GM19397 (cell line): Measurements from ENCODE around the gene CCDC180.
"Not testable (repeated sequence)": the region's sequence is repeated elsewhere in the genome, so short reads cannot be mapped to it uniquely, and the experiment has no call there.

Experiments
- ATAC-seq: cut with Tn5 transposase; IDR thresholded peaks from one replicate; pipeline ENCODE4 v1.9.1; 2021; ENCODE audit warnings: mild to moderate bottlenecking, moderate library complexity; ENCODE audit not compliant: unreplicated experiment

The CCDC180 gene

DNA sequence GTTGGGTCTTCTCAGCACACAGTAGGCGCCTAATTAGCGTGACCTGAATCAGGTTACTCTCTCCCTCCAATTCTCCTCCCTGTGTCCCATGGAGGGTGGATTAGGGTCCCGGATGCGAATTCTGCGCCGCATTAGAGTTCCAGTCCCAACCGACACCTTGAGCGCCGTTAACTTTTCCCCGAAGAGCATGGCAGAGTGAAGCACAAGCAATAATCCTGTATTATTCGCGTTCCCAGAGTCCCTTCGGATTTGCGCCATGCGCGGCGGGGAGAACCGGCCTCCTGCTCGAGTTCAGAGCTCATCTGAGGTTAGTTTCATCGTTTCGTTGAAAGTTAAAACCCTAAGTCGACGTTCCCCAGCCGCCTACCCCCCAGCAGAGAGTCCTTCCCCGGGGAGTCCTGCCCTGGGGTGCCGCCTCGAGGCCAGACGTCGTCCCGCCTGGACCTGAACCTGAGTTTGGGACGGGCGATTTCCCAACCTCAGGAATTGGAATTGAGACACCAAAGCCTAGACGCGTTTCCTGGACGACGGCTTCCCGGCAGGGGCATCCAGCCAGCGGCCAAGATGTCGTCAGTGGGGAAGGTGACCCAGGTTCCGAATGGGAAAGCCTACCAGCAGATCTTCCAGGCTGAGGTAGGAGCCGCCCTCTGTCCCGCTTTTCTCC lies at the start of gene CCDC180:
TSS of gene CCDC180 (plus strand) at position 160 of the 664 bp plus-strand sequence. CDS start at position 565, 405 bp downstream.
- ATAC-seq: no peak

DNA sequence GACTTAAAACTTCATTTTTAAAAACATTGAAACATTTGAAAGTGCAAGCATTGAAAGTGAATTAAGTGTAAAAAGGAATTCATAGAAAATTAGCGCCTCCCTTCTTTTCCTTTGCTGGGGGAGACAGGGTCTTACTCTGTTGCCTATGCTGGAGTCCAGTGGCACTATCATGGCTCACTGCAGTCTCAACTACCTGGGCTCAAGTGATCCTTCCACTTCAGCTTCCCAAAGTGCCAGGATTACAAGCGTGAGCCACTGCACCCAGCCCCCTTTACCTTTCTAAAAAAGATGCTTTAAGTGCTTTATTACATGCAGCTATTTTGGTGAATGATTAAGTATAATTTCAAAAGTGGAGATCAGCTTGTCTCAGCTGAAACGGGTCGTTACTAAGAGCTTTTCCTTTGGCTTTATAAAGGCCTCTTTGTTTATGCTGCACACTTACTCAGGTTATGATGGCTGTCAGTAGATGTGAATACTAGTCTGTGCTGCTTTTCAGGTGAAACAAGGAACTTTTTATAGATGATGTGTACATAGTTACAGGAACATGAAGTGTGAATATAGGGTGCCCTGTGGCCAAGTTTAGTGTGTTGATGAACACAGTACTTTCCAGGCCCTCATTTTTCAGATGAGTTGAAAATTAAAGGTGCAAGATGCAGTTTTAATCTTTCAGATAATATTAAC lies 47.5 kb upstream of the CCDC180 start:
- not testable (repeated sequence) for ATAC-seq

GRCh38 chr9:97271292-97271691 lies 36.2 kb upstream of the CCDC180 start:
- no peak for ATAC-seq

DNA sequence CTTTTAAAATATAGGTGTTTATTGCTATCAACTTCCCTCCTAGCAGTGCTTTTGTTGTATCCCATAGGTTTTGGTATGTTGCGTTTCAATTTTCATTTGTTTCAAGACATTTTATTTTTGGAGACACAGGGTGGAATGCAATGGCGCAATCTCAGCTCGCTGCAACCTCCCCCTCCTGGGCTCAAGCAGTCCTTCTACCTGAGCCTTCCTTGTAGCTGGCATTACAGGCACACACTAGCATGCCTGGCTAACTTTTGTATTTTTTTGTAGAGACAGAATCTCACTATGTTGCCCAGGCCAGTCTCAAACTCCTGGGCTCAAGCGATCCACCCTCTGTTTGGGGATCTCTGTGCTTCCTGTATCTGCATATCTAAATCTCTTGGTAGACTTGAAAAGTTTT lies 35.4 kb upstream of the CCDC180 start:
- ATAC-seq: no peak

- ATAC-seq: no peak
These were observed 31.1 kb upstream of the CCDC180 start for GRCh38 chr9:97276310-97276852.

DNA sequence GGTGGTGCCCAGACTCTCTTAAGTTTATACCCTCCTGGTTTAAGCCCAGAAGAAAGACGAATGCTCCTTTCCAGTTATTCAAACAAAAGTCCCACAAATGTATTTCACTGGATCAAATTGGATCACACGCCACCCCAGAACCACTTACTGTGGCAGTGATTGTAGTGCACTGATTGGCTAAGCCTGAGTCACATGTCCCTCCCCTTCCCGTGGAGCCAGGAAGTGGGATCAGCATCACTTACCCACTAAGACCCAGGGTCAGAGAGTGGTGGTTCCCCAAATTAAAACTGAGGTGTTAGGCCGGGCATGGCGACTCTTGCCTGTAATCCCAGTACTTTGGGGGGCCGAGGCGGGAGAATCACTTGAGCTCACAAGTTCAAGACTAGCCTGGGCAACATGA lies 29.5 kb upstream of the CCDC180 start:
- ATAC-seq: no peak

DNA sequence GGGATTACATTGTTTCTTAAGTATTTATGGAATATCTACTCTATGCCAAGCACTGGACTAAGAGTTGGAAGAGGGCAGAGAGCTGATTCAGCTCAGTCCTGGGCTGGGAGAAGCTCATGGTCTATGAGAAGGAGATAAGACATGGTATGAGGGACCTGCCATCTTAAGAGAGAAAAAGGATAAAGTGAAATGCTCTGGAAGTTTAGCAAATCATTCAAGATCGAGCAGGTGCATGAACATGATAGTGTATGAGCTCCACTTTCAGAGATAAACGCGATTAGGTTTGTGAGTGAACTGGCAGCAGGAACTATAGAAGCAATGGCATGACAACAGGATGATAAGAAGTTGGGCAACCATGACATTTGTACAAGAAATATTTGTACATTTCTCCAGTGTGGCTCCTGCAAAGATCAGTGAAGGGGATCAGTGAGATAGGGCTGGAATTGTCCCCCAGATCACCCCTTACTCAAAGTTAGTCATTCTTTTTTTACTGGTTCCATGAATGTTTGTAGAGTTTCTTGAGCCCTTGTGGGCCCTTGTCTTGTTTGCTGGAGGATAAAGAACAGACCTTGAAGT lies 26.6 kb upstream of the CCDC180 start:
- ATAC-seq: no peak

GRCh38 chr9:97283768-97284167 lies 23.7 kb upstream of the CCDC180 start:
- no peak for ATAC-seq

DNA sequence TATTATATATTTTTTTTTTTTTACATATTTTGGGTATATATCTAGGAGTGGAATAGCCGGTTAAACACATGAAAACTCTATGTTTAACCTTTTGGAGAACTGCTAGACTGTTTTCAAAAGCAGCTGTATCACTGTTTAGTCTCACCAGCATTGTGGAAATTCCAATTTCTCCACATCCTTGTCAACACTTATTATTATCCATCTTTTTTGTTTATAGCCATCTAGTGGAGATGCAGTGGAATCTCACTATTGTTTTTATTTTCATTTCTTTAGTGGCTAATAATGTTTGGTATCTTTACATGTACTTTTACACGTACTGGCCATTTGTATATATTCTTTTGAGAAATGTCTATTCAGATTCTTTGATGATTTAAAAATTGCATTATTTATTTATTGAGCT lies 22.7 kb upstream of the CCDC180 start:
- ATAC-seq: no peak

DNA sequence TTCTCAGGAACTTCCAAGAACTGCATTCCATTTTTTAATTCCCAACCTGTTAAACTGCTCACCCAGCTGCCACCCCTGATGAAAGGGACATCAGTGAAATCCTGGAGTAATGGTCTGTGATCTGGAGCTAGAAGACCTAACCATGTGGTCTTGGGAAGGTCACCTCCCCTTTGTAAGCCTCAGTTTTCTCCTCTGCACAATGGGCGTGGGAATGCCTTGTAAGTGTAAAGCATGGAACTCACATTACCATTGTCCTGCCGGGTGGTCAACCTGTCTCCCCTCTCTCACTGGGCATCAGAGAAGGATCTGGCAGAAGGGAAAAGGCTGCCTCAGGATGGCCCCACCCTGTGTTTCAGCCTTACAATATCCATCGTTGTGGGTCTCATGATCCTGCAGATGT lies 15.3 kb upstream of the CCDC180 start:
- no peak for ATAC-seq

GRCh38 chr9:97293207-97293721 lies 14.2 kb upstream of the CCDC180 start:
- no peak for ATAC-seq

DNA sequence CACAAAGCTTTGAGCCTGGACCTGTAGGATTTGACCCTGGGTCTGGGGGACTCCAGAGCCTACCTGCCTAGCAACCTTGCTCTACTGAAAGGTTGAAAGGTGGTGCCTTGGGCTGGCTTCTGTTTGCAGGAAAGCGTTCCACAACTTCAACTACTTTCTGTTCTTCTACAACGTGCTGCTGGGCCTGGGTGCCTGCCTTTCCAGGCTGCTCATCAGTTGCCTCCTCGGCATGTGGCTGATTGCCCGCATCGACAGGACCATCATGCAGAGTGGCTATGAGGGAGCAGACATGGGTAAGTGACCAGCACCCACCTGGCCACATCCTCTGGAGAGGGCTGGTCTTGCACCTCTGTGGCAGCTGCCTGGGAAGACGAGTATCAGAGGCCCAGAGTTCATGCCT lies 13.6 kb upstream of the CCDC180 start:
- no peak for ATAC-seq

GRCh38 chr9:97297889-97298288 lies 9.6 kb upstream of the CCDC180 start:
- ATAC-seq: no peak

GRCh38 chr9:97299809-97300414 lies 7.5 kb upstream of the CCDC180 start:
- ATAC-seq: no peak

- ATAC-seq: no peak
These were observed 6.9 kb upstream of the CCDC180 start for GRCh38 chr9:97300586-97300985.

DNA sequence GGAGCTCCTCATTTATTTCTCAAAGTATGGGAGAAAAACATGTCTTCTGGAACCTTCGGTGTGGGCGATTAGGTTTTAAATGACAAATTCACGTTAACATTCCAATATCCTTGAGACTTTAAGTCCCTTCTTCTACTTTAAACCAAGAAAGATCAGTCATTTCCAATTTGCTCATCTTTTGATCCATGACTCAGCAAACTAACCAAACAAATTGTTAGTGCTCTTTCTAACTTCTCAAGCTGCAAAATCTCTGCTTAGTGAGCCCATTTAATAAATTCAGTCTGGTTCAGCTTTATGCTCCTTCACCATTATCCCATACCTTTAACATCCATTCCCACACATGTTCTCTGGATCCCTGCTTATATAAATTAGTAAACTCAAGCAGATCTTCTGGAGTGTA lies 5.5 kb upstream of the CCDC180 start:
- ATAC-seq: no peak

DNA sequence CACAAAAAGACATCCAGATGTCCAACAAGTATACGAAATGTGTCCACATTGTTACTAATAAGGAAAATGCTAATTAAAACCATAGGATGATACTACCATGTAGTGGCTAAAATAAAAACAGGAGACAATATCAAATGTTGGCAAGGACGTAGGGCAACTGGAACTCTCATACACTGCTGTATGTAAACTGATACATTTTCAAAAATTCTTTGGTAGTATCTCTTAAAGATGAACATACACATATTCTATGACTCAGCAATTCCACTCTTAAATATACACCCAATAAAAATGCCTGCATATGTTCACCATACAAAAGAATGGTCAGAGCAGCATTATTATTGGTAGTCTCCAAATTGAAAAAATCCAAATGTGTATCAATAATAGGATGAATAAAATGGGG lies 2.9 kb upstream of the CCDC180 start:
- ATAC-seq: no peak

DNA sequence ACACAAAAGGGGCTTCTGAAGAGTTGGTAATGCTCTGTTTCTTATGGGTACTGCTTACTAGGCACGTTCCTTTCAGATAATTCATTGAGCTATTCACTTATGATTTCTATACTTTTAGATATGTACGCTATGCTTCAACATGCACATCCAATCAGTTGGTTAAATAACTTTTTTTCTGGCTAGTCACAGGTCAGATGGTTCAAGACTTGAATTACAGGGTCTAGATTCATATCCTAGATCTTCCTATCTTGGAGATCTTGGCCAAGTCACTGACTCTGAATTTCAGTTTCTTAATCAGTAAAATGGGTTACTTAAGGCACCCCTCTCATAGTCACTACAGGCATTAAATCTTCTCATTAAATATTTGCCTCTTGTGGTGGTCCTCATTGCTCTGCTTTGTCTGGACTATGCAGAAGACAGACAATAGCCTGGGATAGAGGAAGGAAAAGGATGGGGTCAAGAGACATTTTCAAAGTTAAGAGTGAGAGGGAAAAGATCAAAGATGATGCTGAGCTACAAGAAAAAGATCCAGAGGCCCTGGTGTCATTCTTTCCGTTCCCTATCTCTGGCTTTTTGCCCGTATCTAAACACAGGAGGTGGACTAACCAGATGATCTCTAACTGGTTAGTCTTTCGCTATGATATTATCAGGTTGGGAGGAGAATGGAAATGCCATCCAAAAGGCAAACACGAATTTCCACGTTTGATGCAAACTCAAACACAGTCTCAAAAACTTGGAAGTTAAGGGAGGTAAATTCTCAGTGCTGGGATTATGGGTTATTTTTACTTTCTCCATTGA lies 1.8 kb upstream of the CCDC180 start:
- no peak for ATAC-seq

DNA sequence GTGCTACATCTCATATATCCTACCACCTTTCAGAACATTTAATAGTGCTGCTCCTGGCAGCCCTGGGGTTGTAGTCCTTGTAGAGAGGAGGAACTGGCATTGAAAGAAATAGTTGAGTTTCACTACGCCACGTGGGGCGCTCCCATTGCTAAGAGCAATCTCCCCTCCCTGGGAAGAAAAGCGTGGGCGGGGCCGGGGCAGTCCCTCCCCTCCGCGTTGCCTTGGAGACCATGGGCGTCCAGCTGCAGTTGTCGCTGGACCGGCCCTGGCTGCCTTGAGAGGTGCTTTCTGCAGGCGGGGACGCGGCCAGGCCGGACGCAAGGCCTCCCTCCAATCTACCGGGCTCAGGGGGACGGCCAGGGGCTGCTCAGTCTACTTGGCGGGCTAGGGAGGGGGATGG lies 368 bp upstream of the CCDC180 start:
- ATAC-seq: no peak

DNA sequence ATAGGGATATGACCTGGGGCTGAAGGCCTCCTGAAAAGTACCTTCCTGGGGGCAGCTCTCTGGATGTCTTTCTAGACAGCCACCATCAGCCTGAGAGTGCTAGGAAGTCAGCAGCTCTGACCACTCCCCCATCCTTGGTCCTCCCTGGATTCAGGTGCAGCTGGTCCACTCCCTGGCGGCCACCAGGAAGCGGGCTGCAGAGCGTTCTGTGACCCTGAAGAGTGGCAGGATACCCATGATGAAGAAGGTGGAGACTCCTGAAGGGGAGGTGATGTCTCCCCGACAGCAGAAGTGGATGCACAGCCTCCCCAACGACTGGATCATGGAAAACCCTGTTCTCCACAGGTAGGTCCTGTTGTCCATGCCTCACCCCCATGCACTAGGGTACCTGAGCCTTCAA lies 1.8 kb downstream of the CCDC180 start:
- no peak for ATAC-seq

DNA sequence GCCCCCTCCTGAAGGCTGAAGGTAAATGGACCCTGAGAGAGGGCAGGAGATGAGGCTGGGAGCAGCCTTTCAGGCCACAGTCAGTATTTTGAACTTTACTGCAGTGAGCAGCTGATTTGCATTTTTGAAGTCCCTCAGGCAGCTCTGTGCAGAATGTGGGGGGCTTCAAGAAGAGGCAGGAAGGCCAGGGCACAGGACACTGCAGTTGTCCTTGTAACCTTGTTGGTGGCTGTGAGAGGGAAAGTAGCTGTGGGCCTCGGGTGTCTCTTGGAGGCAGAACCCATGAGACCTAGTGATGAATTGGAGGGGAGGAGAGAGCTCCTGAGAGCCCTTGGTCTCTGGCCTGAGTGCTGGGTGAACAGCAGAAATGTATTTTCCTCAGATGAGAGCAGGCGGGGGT lies 2.6 kb downstream of the CCDC180 start:
- no peak for ATAC-seq
